Omental fat pad (tissue), 4 donors: ENCODE data around the gene MBTPS1. TPM values are rescaled to one million over a fixed set of nuclear protein-coding genes. Genes with fewer than 3 reads are reported as not detected.

Experiments used
- ATAC-seq: fragments of 150-250 bp; one replicate; pipeline ENCODE4 v1.9.1; 2016; ENCODE audit warnings: mild to moderate bottlenecking, moderate library complexity; ENCODE audit not compliant: low FRiP score
- DNase-seq: peaks from one replicate; pipeline ENCODE4 v3.0.0-alpha.2; 2019; ENCODE audit warnings: low spot score
- CTCF ChIP-seq, 3 donors: fragments of 450-650 bp; IDR thresholded peaks; one replicate each; pipeline ENCODE4 v1.5.1; 2016 to 2017; ENCODE audit warnings: antibody characterized with exemption in 3 of 3, mild to moderate bottlenecking in 3 of 3, moderate library complexity in 2 of 3
- total RNA-seq, 4 donors: library from RNA; depleted of rRNA; stranded (reverse); fragments of >200 nt; gene quantifications; one replicate each; pipeline ENCODE4 v1.1.0, GENCODE V29; 2016

MBTPS1 gene
- total RNA-seq, 4 donors from 2014 or later: 75.3 to 100 (median 84.3) TPM

GRCh38 chr16:84048871-84049270, 67.9 kb downstream of the MBTPS1 start:
- ATAC-seq (no peak), DNase-seq (no peak)
- no peak for TF ChIP-seq CTCF (IDR thresholded peaks at IDR 0.05)

DNA sequence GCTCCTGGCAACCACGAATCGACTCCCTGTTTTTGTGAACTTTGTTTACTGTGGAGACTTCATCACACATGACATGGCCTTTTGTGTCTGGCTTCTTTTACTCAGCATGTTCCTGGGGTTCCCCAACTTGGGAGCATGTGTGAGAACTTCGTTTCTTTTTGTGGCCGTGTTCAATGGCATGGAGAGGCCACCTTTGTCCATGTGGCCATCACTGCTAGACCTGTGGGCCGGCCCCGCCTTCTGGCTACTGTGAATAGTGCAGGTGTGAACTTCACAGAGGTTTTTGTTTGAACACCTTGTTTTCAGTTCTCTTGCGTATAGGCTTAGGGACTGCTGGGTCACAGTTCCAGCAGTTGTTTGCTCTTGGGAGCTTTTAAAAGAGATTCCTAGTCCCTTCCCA, 68.5 kb downstream of the MBTPS1 start:
- no peak for TF ChIP-seq CTCF (IDR thresholded peaks at IDR 0.05)
- ATAC-seq (no peak), DNase-seq (no peak)

DNA sequence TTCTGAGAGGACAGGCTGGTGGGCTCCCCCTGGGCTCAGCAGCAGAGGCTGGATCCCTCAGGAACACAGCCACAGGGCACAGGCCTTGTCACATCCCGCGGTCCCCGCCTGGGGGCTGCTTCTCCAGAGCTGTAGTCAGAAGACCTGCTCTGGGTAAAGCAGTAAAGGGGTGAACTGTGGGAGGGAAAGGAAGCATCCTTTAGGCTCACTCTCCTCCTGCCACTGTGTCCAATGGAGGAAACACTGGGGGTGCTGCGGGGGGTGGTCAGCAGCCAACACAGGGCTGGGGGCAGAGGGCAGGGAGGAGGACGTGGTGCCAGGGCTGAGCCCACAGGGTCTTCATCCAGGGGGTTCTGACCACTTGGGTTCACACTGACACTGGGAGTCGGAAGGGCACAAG, 69.1 kb downstream of the MBTPS1 start:
- ATAC-seq (peak; percentile 23), DNase-seq (no peak)
- TF ChIP-seq CTCF (IDR thresholded peaks at IDR 0.05): no peak

GRCh38 chr16:84047206-84047605, 69.5 kb downstream of the MBTPS1 start:
- DNase-seq: no peak
- ATAC-seq: no peak
- no peak for TF ChIP-seq CTCF (IDR thresholded peaks at IDR 0.05)

DNA sequence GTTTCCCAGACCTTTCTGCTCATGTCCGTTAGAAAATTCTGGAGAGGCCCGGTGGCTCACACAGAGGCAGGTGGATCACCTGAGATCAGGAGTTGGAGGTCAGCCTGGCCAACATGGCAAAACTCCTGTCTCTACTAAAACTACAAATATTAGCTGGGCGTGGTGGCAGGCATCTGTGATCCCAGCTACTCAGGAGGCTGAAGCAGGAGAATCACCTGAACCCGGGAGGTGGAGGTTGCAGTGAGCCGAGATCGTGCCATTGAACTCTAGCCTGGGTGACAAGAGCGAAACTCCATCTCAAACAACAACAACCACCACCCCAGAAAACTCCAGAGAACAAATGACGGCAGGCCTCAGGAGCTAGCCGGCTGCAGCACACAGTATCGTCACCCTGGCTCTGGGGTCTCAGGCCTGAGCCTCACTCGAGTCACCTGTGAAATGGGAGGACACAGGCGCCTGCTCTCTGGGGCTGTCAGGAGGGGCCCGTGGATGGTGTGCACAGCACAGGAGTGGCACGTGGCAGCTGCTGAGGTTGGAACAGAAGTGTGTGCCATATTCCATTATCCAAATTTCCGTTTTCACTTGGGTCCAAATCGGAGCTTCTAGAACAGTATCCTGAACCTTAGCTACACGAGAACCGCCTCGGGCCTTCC, 70.8 kb downstream of the MBTPS1 start:
- TF ChIP-seq CTCF (IDR thresholded peaks at IDR 0.05): no peak
- ATAC-seq: no peak
- no peak for DNase-seq

DNA sequence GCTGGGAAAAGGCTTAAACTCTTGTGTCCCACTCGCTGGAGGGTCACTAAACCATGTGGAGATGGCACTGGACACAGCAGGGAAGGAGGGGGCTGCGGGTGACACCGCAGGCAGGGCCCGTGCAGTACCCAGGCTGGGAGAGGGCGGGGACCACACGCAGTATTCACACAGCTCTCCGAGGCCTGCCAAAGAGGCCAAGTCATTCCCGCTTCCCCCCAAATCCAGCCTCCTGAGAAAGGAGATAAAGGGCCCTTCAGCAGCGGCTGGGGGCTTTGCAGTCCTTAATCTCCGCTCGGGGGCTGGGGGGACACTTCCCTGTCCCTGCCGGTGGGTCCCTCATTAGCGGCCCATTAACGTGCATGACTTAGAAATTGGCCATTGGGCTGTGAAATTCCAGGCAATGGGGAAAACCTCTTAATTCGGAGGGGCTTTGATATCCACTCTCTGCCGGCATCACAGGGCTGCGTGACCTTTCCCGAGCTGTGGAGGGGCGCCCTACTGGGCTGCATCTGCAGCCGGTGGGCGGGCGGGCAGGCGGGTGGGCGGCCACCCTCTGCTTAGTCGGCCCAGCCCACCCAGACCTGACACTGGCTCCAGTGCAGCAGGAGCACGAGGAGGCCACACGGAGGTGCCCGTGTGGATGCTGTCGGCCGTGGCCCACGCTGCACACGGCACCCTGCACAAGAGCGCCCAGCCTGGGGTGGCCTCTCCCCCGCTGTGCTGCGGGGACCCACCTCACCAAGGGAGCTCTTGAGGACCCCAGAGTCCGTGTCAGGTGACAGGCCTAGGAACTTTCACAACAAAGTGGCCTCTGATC, 71.5 kb downstream of the MBTPS1 start:
- TF ChIP-seq CTCF (IDR thresholded peaks at IDR 0.05): no peak
- no peak for DNase-seq
- ATAC-seq: no peak

- no peak for TF ChIP-seq CTCF (IDR thresholded peaks at IDR 0.05)
- ATAC-seq (no peak), DNase-seq (no peak)
Observed at GRCh38 chr16:84044118-84044488, 72.6 kb downstream of the MBTPS1 start.
